NCI-H128 (cell line): ENCODE data around the gene KIF1A.

ENCODE experiments used
- DNase-seq: peaks from one replicate; lab custom pipeline; 2025; ENCODE audit not compliant: unreplicated experiment; lab: John Stamatoyannopoulos, UW

KIF1A gene

GRCh38 chr2:240721596-240722180 lies 98.3 kb downstream of the KIF1A start:
- DNase-seq = no peak

- DNase-seq = no peak
Measured at GRCh38 chr2:240720686-240721595, 99.1 kb downstream of the KIF1A start.

- DNase-seq = no peak
Measured at GRCh38 chr2:240719676-240720545, 100.1 kb downstream of the KIF1A start.

- DNase-seq = no peak
Measured at GRCh38 chr2:240718896-240719490, 101.0 kb downstream of the KIF1A start.

- DNase-seq = no peak
Measured at GRCh38 chr2:240717681-240718581, 102.1 kb downstream of the KIF1A start.

- DNase-seq = no peak
Measured at GRCh38 chr2:240717181-240717641, 102.8 kb downstream of the KIF1A start.

- DNase-seq = no peak
Measured at GRCh38 chr2:240716130-240716798, 103.8 kb downstream of the KIF1A start.

GRCh38 chr2:240714747-240715725 lies 105.0 kb downstream of the KIF1A start:
- DNase-seq = no peak

- no peak for DNase-seq
Measured at GRCh38 chr2:240713928-240714746, 105.9 kb downstream of the KIF1A start.

- DNase-seq = no peak
Measured at GRCh38 chr2:240713071-240713927, 106.7 kb downstream of the KIF1A start.

- no peak for DNase-seq
Measured at GRCh38 chr2:240712121-240712520, 107.9 kb downstream of the KIF1A start.

GRCh38 chr2:240711701-240712100 lies 108.3 kb downstream of the KIF1A start:
- DNase-seq = no peak

- no peak for DNase-seq
Measured at GRCh38 chr2:240711296-240711695, 108.7 kb downstream of the KIF1A start.

- DNase-seq = no peak
Measured at GRCh38 chr2:240708457-240708856, 111.6 kb downstream of the KIF1A start.

- DNase-seq = no peak
Measured at GRCh38 chr2:240707821-240708220, 112.2 kb downstream of the KIF1A start.

GRCh38 chr2:240707043-240707756 lies 112.8 kb downstream of the KIF1A start:
- DNase-seq = no peak
